Measurements from ENCODE around the gene MMAB. TPM values are rescaled to one million over a fixed set of nuclear protein-coding genes. Genes with fewer than 3 reads are reported as not detected.

The MMAB gene
- total and polyA plus RNA-seq, 10 of the 15 experiments (the other 5 are each of a cell fraction or from before 2014, with no cell fraction given) = 10.6 to 65.3 (median 45.2) TPM

Other genes with a start within 250 kb of the MMAB start
- not detected in 2 replicates for gene MYO1H, start 225.6 kb downstream of the MMAB start, total RNA-seq (2014; rRNA removed)
- not detected in 2 replicates for gene MYO1H, start 225.6 kb downstream of the MMAB start, total RNA-seq (2014; rRNA removed; fragmentation: Illumina TruSeq; extraction: Trizol)
- not detected in 2 replicates for gene MYO1H, start 225.6 kb downstream of the MMAB start, total RNA-seq (2021)
- gene MYO1H, start 225.6 kb downstream of the MMAB start, polyA plus RNA-seq (2011; rRNA removed) = not detected in 2 replicates
- gene MYO1H, start 225.6 kb downstream of the MMAB start, polyA plus RNA-seq (2014; fragmentation: Illumina TruSeq; extraction: Trizol) = not detected in 2 replicates
- gene MYO1H, start 225.6 kb downstream of the MMAB start, polyA plus RNA-seq (2014; fragmentation: Nextera tagmentation; extraction: Ambion mirVana) = under 1 TPM in 1 of 2 experiments, not detected in 1; 0.05 TPM
- 0.03 TPM in 1 of 2 replicates, not detected in the other for gene MYO1H, start 225.6 kb downstream of the MMAB start, polyA plus RNA-seq (2014; rRNA removed)
- gene MYO1H, start 225.6 kb downstream of the MMAB start, polyA plus RNA-seq (2016; fragmentation: Nextera tagmentation; extraction: Ambion mirVana) = not detected
- gene KCTD10, start 96.2 kb downstream of the MMAB start, total RNA-seq (2014; rRNA removed) = 22.1 and 36.4 TPM in 2 replicates
- gene KCTD10, start 96.2 kb downstream of the MMAB start, total RNA-seq (2014; rRNA removed; fragmentation: Illumina TruSeq; extraction: Trizol) = 23.1 and 24.1 TPM in 2 replicates
- gene KCTD10, start 96.2 kb downstream of the MMAB start, total RNA-seq (2021) = 34.0 and 40.5 TPM in 2 replicates
- 51.2 and 52.0 TPM in 2 replicates for gene KCTD10, start 96.2 kb downstream of the MMAB start, polyA plus RNA-seq (2011; rRNA removed)
- 33.3 and 36.3 TPM in 2 replicates for gene KCTD10, start 96.2 kb downstream of the MMAB start, polyA plus RNA-seq (2014; fragmentation: Illumina TruSeq; extraction: Trizol)
- gene KCTD10, start 96.2 kb downstream of the MMAB start, polyA plus RNA-seq (2014; fragmentation: Nextera tagmentation; extraction: Ambion mirVana) = 10 to 100 TPM in 1 of 2 experiments, 1 to 10 TPM in 1; 5.6 to 28.4 TPM
- 42.1 and 55.7 TPM in 2 replicates for gene KCTD10, start 96.2 kb downstream of the MMAB start, polyA plus RNA-seq (2014; rRNA removed)
- 10 to 100 TPM; 30.1 to 34.4 TPM for gene KCTD10, start 96.2 kb downstream of the MMAB start, polyA plus RNA-seq (2016; fragmentation: Nextera tagmentation; extraction: Ambion mirVana)
- gene UBE3B, start 95.9 kb downstream of the MMAB start, total RNA-seq (2014; rRNA removed) = 16.2 and 16.6 TPM in 2 replicates
- gene UBE3B, start 95.9 kb downstream of the MMAB start, total RNA-seq (2014; rRNA removed; fragmentation: Illumina TruSeq; extraction: Trizol) = 11.1 and 11.3 TPM in 2 replicates
- 17.4 and 19.1 TPM in 2 replicates for gene UBE3B, start 95.9 kb downstream of the MMAB start, total RNA-seq (2021)
- gene UBE3B, start 95.9 kb downstream of the MMAB start, polyA plus RNA-seq (2011; rRNA removed) = 17.2 and 22.2 TPM in 2 replicates
- 12.9 and 13.7 TPM in 2 replicates for gene UBE3B, start 95.9 kb downstream of the MMAB start, polyA plus RNA-seq (2014; fragmentation: Illumina TruSeq; extraction: Trizol)
- 1 to 10 TPM; 7.4 to 7.7 TPM for gene UBE3B, start 95.9 kb downstream of the MMAB start, polyA plus RNA-seq (2014; fragmentation: Nextera tagmentation; extraction: Ambion mirVana)
- 17.5 and 19.6 TPM in 2 replicates for gene UBE3B, start 95.9 kb downstream of the MMAB start, polyA plus RNA-seq (2014; rRNA removed)
- gene UBE3B, start 95.9 kb downstream of the MMAB start, polyA plus RNA-seq (2016; fragmentation: Nextera tagmentation; extraction: Ambion mirVana) = 10 to 100 TPM; 21.9 to 25.3 TPM
- 46.5 and 46.7 TPM in 2 replicates for gene MVK, start 290 bp upstream of the MMAB start, total RNA-seq (2014; rRNA removed)
- gene MVK, start 290 bp upstream of the MMAB start, total RNA-seq (2014; rRNA removed; fragmentation: Illumina TruSeq; extraction: Trizol) = 23.5 and 24.6 TPM in 2 replicates
- 43.3 and 45.0 TPM in 2 replicates for gene MVK, start 290 bp upstream of the MMAB start, total RNA-seq (2021)
- 20.6 and 31.4 TPM in 2 replicates for gene MVK, start 290 bp upstream of the MMAB start, polyA plus RNA-seq (2011; rRNA removed)
- gene MVK, start 290 bp upstream of the MMAB start, polyA plus RNA-seq (2014; fragmentation: Illumina TruSeq; extraction: Trizol) = 13.9 and 23.6 TPM in 2 replicates
- 1 to 10 TPM in 1 of 2 experiments, under 1 TPM in 1; 0.24 to 2.8 TPM for gene MVK, start 290 bp upstream of the MMAB start, polyA plus RNA-seq (2014; fragmentation: Nextera tagmentation; extraction: Ambion mirVana)
- 43.0 and 49.5 TPM in 2 replicates for gene MVK, start 290 bp upstream of the MMAB start, polyA plus RNA-seq (2014; rRNA removed)
- 10 to 100 TPM; 32.3 to 33.8 TPM for gene MVK, start 290 bp upstream of the MMAB start, polyA plus RNA-seq (2016; fragmentation: Nextera tagmentation; extraction: Ambion mirVana)
- 0.05 and 0.28 TPM in 2 replicates for gene FAM222A, start 140.3 kb upstream of the MMAB start, total RNA-seq (2014; rRNA removed)
- gene FAM222A, start 140.3 kb upstream of the MMAB start, total RNA-seq (2014; rRNA removed; fragmentation: Illumina TruSeq; extraction: Trizol) = 0.09 TPM in 1 of 2 replicates, not detected in the other
- gene FAM222A, start 140.3 kb upstream of the MMAB start, total RNA-seq (2021) = 0.37 and 0.49 TPM in 2 replicates
- gene FAM222A, start 140.3 kb upstream of the MMAB start, polyA plus RNA-seq (2011; rRNA removed) = 0.06 and 0.14 TPM in 2 replicates
- gene FAM222A, start 140.3 kb upstream of the MMAB start, polyA plus RNA-seq (2014; fragmentation: Illumina TruSeq; extraction: Trizol) = 0.06 TPM in 1 of 2 replicates, not detected in the other
- gene FAM222A, start 140.3 kb upstream of the MMAB start, polyA plus RNA-seq (2014; fragmentation: Nextera tagmentation; extraction: Ambion mirVana) = under 1 TPM in 1 of 2 experiments, not detected in 1; 0.04 TPM
- 0.04 and 0.38 TPM in 2 replicates for gene FAM222A, start 140.3 kb upstream of the MMAB start, polyA plus RNA-seq (2014; rRNA removed)
- gene FAM222A, start 140.3 kb upstream of the MMAB start, polyA plus RNA-seq (2016; fragmentation: Nextera tagmentation; extraction: Ambion mirVana) = not detected

All from GM12878 (cell line).